ENCODE measurements around the gene SMIM41. TPM values are rescaled to one million over a fixed set of nuclear protein-coding genes. Genes with fewer than 3 reads are reported as not detected.

The SMIM41 gene
- total and polyA plus RNA-seq, 2 donors (not counting 1 experiment from before 2014, with no cell fraction given) = 2.0 to 4.8 TPM

DNA sequence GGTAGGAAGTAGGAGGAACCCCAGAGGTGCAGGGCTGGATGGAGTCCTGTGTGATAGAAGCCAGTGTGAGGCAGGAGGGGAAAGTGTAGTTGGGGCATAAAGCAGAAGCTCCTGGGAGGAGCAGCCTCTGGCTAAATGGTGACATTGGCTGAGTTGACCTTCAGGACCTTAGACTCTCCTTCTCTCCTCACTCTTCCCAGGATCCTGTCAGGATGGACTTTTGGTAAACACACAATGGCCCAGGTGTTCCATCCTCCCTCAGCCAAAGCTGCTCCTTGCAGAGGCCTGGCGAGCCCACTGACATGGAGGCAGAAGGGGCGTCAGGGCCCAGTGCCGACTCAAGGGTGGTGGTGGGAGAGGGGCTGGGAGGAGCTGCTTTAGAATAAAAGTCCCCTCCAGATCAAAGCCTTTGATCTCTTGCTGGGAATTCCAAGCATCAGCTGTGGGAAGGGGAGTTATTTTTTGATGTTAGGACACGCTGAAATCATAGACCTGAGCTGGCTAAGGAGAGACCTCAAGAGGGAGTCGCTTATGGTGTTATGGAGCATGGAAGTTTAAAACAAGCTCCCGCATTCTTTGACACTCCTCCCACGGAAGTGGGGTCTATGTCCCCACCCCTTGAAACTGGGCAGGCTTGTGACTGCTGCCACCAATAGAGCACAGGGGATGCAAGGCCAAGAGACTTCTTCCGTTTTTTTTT lies 44.1 kb downstream of the SMIM41 start:
- Histone ChIP-seq H3K36me3 (ENCODE audit: control insufficient read depth, insufficient read depth, low read length) (no peaks in the 10 kb centered on the region), H3K27me3 (ENCODE audit: control insufficient read depth, insufficient read depth, low read length) (peaks cover 7% of the 10 kb centered on the region), H3K79me2 (ENCODE audit: control insufficient read depth, insufficient read depth, low read length) (no peaks in the 10 kb centered on the region), H3K9me3 (ENCODE audit: control insufficient read depth, insufficient read depth, low read depth, low read length) (no peaks in the 10 kb centered on the region), H3K4me2 (ENCODE audit: extremely low read depth, insufficient read depth, low read length) (no peak overlapping the region), H3K27ac (ENCODE audit: insufficient read depth, low read length) (no peak overlapping the region), H3K9ac (ENCODE audit: insufficient read depth, low read length) (no peak overlapping the region), H3K4me3 (replicated peaks in 1 of 4; ENCODE audit: control extremely low read depth in 1 of 4, insufficient read depth in 1 of 4, low read depth in 3 of 4, low read length in 4 of 4) (no peak overlapping the region), H3K4me1 (ENCODE audit: control insufficient read depth, extremely low read depth, insufficient read depth, low read length) (peaks cover 3% of the 10 kb centered on the region), H4K20me1 (ENCODE audit: control insufficient read depth, extremely low read depth, insufficient read depth, low read length) (no peaks in the 10 kb centered on the region), H2AFZ (ENCODE audit: low read length) (no peak overlapping the region)
- TF ChIP-seq, protein P1, sequence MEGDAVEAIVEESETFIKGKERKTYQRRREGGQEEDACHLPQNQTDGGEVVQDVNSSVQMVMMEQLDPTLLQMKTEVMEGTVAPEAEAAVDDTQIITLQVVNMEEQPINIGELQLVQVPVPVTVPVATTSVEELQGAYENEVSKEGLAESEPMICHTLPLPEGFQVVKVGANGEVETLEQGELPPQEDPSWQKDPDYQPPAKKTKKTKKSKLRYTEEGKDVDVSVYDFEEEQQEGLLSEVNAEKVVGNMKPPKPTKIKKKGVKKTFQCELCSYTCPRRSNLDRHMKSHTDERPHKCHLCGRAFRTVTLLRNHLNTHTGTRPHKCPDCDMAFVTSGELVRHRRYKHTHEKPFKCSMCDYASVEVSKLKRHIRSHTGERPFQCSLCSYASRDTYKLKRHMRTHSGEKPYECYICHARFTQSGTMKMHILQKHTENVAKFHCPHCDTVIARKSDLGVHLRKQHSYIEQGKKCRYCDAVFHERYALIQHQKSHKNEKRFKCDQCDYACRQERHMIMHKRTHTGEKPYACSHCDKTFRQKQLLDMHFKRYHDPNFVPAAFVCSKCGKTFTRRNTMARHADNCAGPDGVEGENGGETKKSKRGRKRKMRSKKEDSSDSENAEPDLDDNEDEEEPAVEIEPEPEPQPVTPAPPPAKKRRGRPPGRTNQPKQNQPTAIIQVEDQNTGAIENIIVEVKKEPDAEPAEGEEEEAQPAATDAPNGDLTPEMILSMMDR (conservative IDR thresholded peaks at IDR 0.05 in 1 of 2, IDR thresholded peaks at IDR 0.05 in 1 of 2; ENCODE audit: low read depth in 1 of 2, low read length in 2 of 2) = no peak
- TF ChIP-seq EZH2 (IDR thresholded peaks at IDR 0.05; ENCODE audit: low read length, missing control alignments) = no peak
- DNase-seq (ENCODE audit: low read depth in 2 of 2) = no peak

DNA sequence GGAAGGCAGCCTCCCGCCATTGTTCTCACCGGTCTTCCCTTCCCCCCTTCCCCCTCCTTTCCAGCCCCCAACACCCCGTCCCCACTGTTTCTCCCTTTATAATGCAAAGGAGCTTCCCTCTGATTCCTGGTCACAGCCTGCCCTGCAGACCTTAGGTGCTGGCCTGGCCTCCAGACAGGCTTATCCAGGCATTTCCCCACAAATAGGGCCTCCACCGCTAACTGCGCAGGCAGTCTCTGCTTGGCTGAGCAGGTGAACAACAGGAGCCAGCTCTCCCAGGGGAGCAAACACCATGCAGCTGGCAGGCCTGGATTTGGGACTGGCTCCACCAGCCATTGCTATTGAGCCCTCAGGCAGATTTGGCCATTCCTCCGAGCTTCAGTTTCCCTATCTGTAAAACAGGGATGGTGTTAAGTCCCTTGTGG lies 46.0 kb downstream of the SMIM41 start:
- Histone ChIP-seq H2AFZ (ENCODE audit: low read length) (no peak overlapping the region), H3K27ac (ENCODE audit: insufficient read depth, low read length) (no peak overlapping the region), H3K4me2 (ENCODE audit: extremely low read depth, insufficient read depth, low read length) (no peak overlapping the region), H3K4me3 (replicated peaks in 1 of 4; ENCODE audit: control extremely low read depth in 1 of 4, insufficient read depth in 1 of 4, low read depth in 3 of 4, low read length in 4 of 4) (no peak overlapping the region), H4K20me1 (ENCODE audit: control insufficient read depth, extremely low read depth, insufficient read depth, low read length) (no peaks in the 10 kb centered on the region), H3K9me3 (ENCODE audit: control insufficient read depth, insufficient read depth, low read depth, low read length) (no peaks in the 10 kb centered on the region), H3K4me1 (ENCODE audit: control insufficient read depth, extremely low read depth, insufficient read depth, low read length) (peaks cover 3% of the 10 kb centered on the region), H3K27me3 (ENCODE audit: control insufficient read depth, insufficient read depth, low read length) (peaks cover 7% of the 10 kb centered on the region), H3K9ac (ENCODE audit: insufficient read depth, low read length) (no peak overlapping the region), H3K36me3 (ENCODE audit: control insufficient read depth, insufficient read depth, low read length) (no peaks in the 10 kb centered on the region), H3K79me2 (ENCODE audit: control insufficient read depth, insufficient read depth, low read length) (no peaks in the 10 kb centered on the region)
- DNase-seq (ENCODE audit: low read depth in 2 of 2) = no peak
- TF ChIP-seq EZH2 (IDR thresholded peaks at IDR 0.05; ENCODE audit: low read length, missing control alignments) = no peak
- TF ChIP-seq, protein P1 (conservative IDR thresholded peaks at IDR 0.05 in 1 of 2, IDR thresholded peaks at IDR 0.05 in 1 of 2; ENCODE audit: low read depth in 1 of 2, low read length in 2 of 2) = no peak

DNA sequence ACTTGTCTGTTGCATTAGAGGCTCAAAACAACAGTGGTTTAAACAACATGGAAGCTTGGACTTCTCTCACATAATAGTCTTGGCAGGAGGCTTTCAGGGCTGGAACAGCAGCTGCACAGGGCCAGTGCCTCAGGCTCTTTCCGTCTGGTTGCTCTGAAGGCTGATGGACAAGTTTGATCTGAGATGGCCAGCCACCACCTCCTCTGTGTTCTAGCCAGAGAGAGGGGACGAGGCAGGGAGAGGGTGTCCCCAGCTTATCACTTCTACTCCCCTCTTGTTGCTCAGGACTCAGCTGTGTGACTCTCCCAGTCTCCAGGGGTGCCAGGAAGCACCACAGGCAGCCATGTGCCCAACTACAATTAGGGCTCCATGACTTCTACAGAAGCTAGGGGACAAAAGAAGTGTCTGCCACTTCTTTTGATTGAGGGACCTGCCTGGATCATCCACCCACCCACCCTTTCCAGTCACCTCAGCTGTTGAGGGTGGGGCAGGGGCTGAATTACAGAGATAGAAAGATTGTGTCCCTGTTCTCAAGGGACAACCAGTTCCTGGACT lies 46.6 kb downstream of the SMIM41 start:
- no peaks in the 10 kb centered on the region for H3K79me2 ChIP-seq (ENCODE audit: control insufficient read depth, insufficient read depth, low read length)
- H3K9me3 ChIP-seq (ENCODE audit: control insufficient read depth, insufficient read depth, low read depth, low read length) = no peaks in the 10 kb centered on the region
- TF ChIP-seq EZH2 (IDR thresholded peaks at IDR 0.05; ENCODE audit: low read length, missing control alignments) = no peak
- H3K36me3 ChIP-seq (ENCODE audit: control insufficient read depth, insufficient read depth, low read length) = no peaks in the 10 kb centered on the region
- peaks cover 7% of the 10 kb centered on the region for H3K27me3 ChIP-seq (ENCODE audit: control insufficient read depth, insufficient read depth, low read length)
- no peak overlapping the region for H3K4me3 ChIP-seq (replicated peaks in 1 of 4; ENCODE audit: control extremely low read depth in 1 of 4, insufficient read depth in 1 of 4, low read depth in 3 of 4, low read length in 4 of 4)
- no peak overlapping the region for H2AFZ ChIP-seq (ENCODE audit: low read length)
- no peaks in the 10 kb centered on the region for H4K20me1 ChIP-seq (ENCODE audit: control insufficient read depth, extremely low read depth, insufficient read depth, low read length)
- H3K9ac ChIP-seq (ENCODE audit: insufficient read depth, low read length) = no peak overlapping the region
- no peak overlapping the region for H3K4me2 ChIP-seq (ENCODE audit: extremely low read depth, insufficient read depth, low read length)
- peaks cover 3% of the 10 kb centered on the region for H3K4me1 ChIP-seq (ENCODE audit: control insufficient read depth, extremely low read depth, insufficient read depth, low read length)
- DNase-seq (ENCODE audit: low read depth in 2 of 2) = no peak
- no peak overlapping the region for H3K27ac ChIP-seq (ENCODE audit: insufficient read depth, low read length)
